ENCODE results near the gene WDR59. TPM values are rescaled to one million over a fixed set of nuclear protein-coding genes. Genes with fewer than 3 reads are reported as not detected.

Gene WDR59
- total and polyA plus RNA-seq, 2 experiments from 2014 or later = 38.7 to 54.5 TPM

- no peak overlapping the region for H3K27ac ChIP-seq (ENCODE audit: low read depth)
- H2AFZ ChIP-seq = no peak overlapping the region
- Mint-ChIP-seq H3K4me3 (no peak overlapping the region), H3K36me3 (ENCODE audit: low read depth) (peaks cover 42% of the 10 kb centered on the region), H3K9me3 (no peaks in the 10 kb centered on the region), H3K27ac (no peak overlapping the region), H3K4me1 (no peaks in the 10 kb centered on the region), H3K27me3 (ENCODE audit: insufficient read depth, low read depth, poor library complexity) (peaks cover 3% of the 10 kb centered on the region)
- TF ChIP-seq EZH2 (IDR thresholded peaks at IDR 0.05; ENCODE audit: low read depth, unreplicated experiment) (no peak), ETS1 (IDR thresholded peaks at IDR 0.05) (no peak)
- no peaks in the 10 kb centered on the region for H3F3A ChIP-seq (replicated peaks; ENCODE audit: low read depth)
- H3K79me2 ChIP-seq (replicated peaks; ENCODE audit: insufficient read depth) = no peaks in the 10 kb centered on the region
- no peak for ATAC-seq
- H3K4me2 ChIP-seq = no peak overlapping the region
- no peaks in the 10 kb centered on the region for H3K27me3 ChIP-seq (ENCODE audit: insufficient read depth)
- H4K20me1 ChIP-seq (replicated peaks; ENCODE audit: insufficient read depth) = no peaks in the 10 kb centered on the region
- DNase-seq (ENCODE audit: low spot score) = no peak
- no peak overlapping the region for H3K4me3 ChIP-seq
- no peaks in the 10 kb centered on the region for H3K4me1 ChIP-seq (ENCODE audit: insufficient read depth)
- peaks cover 14% of the 10 kb centered on the region for H3K36me3 ChIP-seq (ENCODE audit: insufficient read depth)
- no peaks in the 10 kb centered on the region for H3K9me2 ChIP-seq (ENCODE audit: insufficient read depth)
These were observed 62.5 kb downstream of the WDR59 start for GRCh38 chr16:74922150-74923138.

- Histone ChIP-seq H4K20me1 (replicated peaks; ENCODE audit: insufficient read depth) (no peaks in the 10 kb centered on the region), H3K79me2 (replicated peaks; ENCODE audit: insufficient read depth) (no peaks in the 10 kb centered on the region), H3K36me3 (ENCODE audit: insufficient read depth) (peaks cover 21% of the 10 kb centered on the region), H3K4me2 (no peak overlapping the region), H3K4me3 (no peak overlapping the region), H3K27me3 (ENCODE audit: insufficient read depth) (no peaks in the 10 kb centered on the region), H3K9me2 (ENCODE audit: insufficient read depth) (no peaks in the 10 kb centered on the region), H3K4me1 (ENCODE audit: insufficient read depth) (no peaks in the 10 kb centered on the region), H2AFZ (no peak overlapping the region), H3F3A (replicated peaks; ENCODE audit: low read depth) (no peaks in the 10 kb centered on the region), H3K27ac (ENCODE audit: low read depth) (0 out of 2 replicates have a peak overlapping the region, but pooled peaks have one; percentile 2)
- Mint-ChIP-seq H3K27ac (no peak overlapping the region), H3K27me3 (ENCODE audit: insufficient read depth, low read depth, poor library complexity) (peaks cover 3% of the 10 kb centered on the region), H3K9me3 (no peaks in the 10 kb centered on the region), H3K4me3 (no peak overlapping the region), H3K4me1 (no peaks in the 10 kb centered on the region), H3K36me3 (ENCODE audit: low read depth) (peaks cover 50% of the 10 kb centered on the region)
- ATAC-seq = no peak
- no peak for DNase-seq (ENCODE audit: low spot score)
- TF ChIP-seq NANOG (IDR thresholded peaks at IDR 0.05; ENCODE audit: borderline replicate concordance) (no peak), STAT1 (IDR thresholded peaks at IDR 0.05; ENCODE audit: unreplicated experiment) (no peak), ZNF331 (CRISPR knock-in tag; IDR thresholded peaks at IDR 0.05; ENCODE audit: low read depth) (no peak), CTCF (conservative IDR thresholded peaks at IDR 0.05; ENCODE audit: low read depth in 2 of 2) (no peak), EZH2phosphoT487 (IDR thresholded peaks at IDR 0.05; ENCODE audit: unreplicated experiment) (no peak), ZNF462 (CRISPR knock-in tag; IDR thresholded peaks at IDR 0.05) (no peak), CREB1 (CRISPR knock-in tag; IDR thresholded peaks at IDR 0.05; ENCODE audit: low read depth) (no peak)
These were observed 63.9 kb downstream of the WDR59 start for GRCh38 chr16:74921051-74921450.
